ENCODE measurements around the gene GPC5. TPM values are rescaled to one million over a fixed set of nuclear protein-coding genes. Genes with fewer than 3 reads are reported as not detected.

Gene GPC5
- total and polyA plus RNA-seq, 9 of the 15 experiments (the other 6 are each of a cell fraction or from before 2014, with no cell fraction given) = 0.18 to 0.27 TPM; not detected in 7

DNA sequence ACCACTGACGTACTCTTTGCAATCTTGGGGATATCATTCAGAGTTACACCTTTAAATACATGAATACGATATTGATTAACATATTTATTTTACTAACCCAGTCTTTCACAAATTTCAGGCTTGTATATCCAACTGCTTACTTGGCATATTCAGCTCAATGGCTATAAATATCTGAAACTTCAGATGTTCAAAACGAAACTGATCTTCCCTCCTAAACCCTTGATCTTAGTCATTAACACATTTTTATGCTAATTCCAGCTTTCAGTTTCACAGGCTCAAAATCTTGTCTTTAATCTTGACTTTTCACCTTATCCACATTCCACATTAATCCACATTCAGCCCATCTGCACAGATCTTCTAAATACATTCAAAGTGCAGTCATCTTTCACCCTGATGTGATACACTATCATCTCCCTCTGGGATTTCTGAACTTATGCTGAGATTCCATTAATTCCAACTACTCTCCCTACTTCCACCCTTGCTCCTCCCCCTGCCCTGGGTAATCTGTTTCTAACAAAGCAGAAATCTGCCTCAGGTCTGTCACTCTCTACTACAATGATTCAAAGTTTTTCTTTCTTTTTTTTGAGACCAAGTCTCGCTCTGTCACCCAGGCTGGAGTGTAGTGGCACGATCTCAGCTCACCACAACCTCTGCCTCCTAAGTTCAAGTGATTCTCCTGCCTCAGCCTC lies 387.2 kb downstream of the GPC5 start:
- H3K9me1 ChIP-seq (ENCODE audit: control insufficient read depth, insufficient read depth, low read length) = no peaks in the 10 kb centered on the region
- ChIA-PET POLR2A (no interaction called here), CTCF (ENCODE audit: low intra/inter-chr PET ratio) (no interaction called here)
- no peak overlapping the region for H3K27ac ChIP-seq (ENCODE audit: extremely low read depth, low read depth, low read length)
- H3K27me3 ChIP-seq (ENCODE audit: control insufficient read depth in 2 of 2, insufficient read depth in 2 of 2, low read length in 2 of 2) = no peaks in the 10 kb centered on the region
- H3K9me3 ChIP-seq (replicated peaks; ENCODE audit: control insufficient read depth, insufficient read depth, low read depth, low read length) = no peaks in the 10 kb centered on the region; the same call in 1 of the 2 replicates
- H4K20me1 ChIP-seq (replicated peaks; ENCODE audit: control insufficient read depth, insufficient read depth, low read length) = no peaks in the 10 kb centered on the region
- H3K4me2 ChIP-seq (ENCODE audit: insufficient read depth, low read length) = no peak overlapping the region
- in situ Hi-C loops (cut with MboI) (no loop called here), intact Hi-C loops (cut with micrococcal nuclease) (loop anchor here (5.0 kb wide), 1 partner anchor 83 kb away; no protein-coding TSS in a partner anchor)
- DNase-seq (ENCODE audit: extremely low read depth in 1 of 4, low spot score in 3 of 4) = no peak
- H3K4me3 ChIP-seq = no peak overlapping the region
- 1% methylated on average over 5 of the region's 5 CpGs for WGBS (ENCODE audit: insufficient coverage, low coverage, missing lambda C conversion rate)
- no peak for FAIRE-seq
- no TSS peak for BruUV-seq (replicated peaks)
- TF ChIP-seq MCM5 (IDR thresholded peaks at IDR 0.05; ENCODE audit: low read depth) (no peak), MTA2 (IDR thresholded peaks at IDR 0.05; ENCODE audit: low read depth) (no peak), ARNT (IDR thresholded peaks at IDR 0.05) (no peak), LARP7 (IDR thresholded peaks at IDR 0.05) (no peak), IFI16 (CRISPR knock-in tag; IDR thresholded peaks at IDR 0.05) (no peak), EP400 (IDR thresholded peaks at IDR 0.05) (no peak), SMC3 (conservative IDR thresholded peaks at IDR 0.05; ENCODE audit: insufficient read depth, low read depth, low read length) (no peak), ETV6 (IDR thresholded peaks at IDR 0.05; ENCODE audit: borderline replicate concordance in 1 of 2, low read depth in 2 of 2, low read length in 1 of 2) (no peak), ETV6 (CRISPR knock-in tag; IDR thresholded peaks at IDR 0.05; ENCODE audit: borderline replicate concordance) (no peak), THRAP3 (IDR thresholded peaks at IDR 0.05; ENCODE audit: borderline replicate concordance) (no peak), HDAC1 (IDR thresholded peaks at IDR 0.05) (no peak)
- TF ChIP-seq, protein P1, sequence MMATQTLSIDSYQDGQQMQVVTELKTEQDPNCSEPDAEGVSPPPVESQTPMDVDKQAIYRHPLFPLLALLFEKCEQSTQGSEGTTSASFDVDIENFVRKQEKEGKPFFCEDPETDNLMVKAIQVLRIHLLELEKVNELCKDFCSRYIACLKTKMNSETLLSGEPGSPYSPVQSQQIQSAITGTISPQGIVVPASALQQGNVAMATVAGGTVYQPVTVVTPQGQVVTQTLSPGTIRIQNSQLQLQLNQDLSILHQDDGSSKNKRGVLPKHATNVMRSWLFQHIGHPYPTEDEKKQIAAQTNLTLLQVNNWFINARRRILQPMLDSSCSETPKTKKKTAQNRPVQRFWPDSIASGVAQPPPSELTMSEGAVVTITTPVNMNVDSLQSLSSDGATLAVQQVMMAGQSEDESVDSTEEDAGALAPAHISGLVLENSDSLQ (IDR thresholded peaks at IDR 0.05) = no peak
- H2AFZ ChIP-seq (ENCODE audit: low read depth, low read length) = no peak overlapping the region
- no peak; the same call in 2 of the 3 replicates for ATAC-seq
- no peak overlapping the region for H3K9ac ChIP-seq (ENCODE audit: insufficient read depth in 1 of 2, low read depth in 2 of 2, low read length in 2 of 2)
- no peaks in the 10 kb centered on the region for H3K36me3 ChIP-seq (ENCODE audit: control insufficient read depth, insufficient read depth, low read length)
- no peaks in the 10 kb centered on the region for H3K4me1 ChIP-seq (replicated peaks in 1 of 2; ENCODE audit: control insufficient read depth in 2 of 2, insufficient read depth in 2 of 2, low read length in 2 of 2)
- H3K79me2 ChIP-seq (ENCODE audit: control insufficient read depth, insufficient read depth, low read length) = no peaks in the 10 kb centered on the region
